ENCODE measurements around the gene NPHS1.
"Not testable (repeated sequence)": the region's sequence is repeated elsewhere in the genome, so short reads cannot be mapped to it uniquely, and the experiment has no call there.

NPHS1 gene

GRCh38 chr19:35811317-35812219, 40.7 kb downstream of the NPHS1 start:
- no peak for DNase-seq

GRCh38 chr19:35807633-35808032, 44.7 kb downstream of the NPHS1 start:
- no peak for DNase-seq

- DNase-seq, result no peak
These were observed 45.7 kb downstream of the NPHS1 start for GRCh38 chr19:35806597-35806996.

- peak; percentile 74 for DNase-seq
These were observed 46.7 kb downstream of the NPHS1 start for GRCh38 chr19:35805526-35806102.

- no peak for DNase-seq
These were observed 50.5 kb downstream of the NPHS1 start for GRCh38 chr19:35801828-35802227.

GRCh38 chr19:35797663-35798062, 54.6 kb downstream of the NPHS1 start:
- DNase-seq, result no peak

- no peak for DNase-seq
These were observed 55.4 kb downstream of the NPHS1 start for GRCh38 chr19:35796645-35797542.

- DNase-seq, result not testable (repeated sequence)
These were observed 56.7 kb downstream of the NPHS1 start for GRCh38 chr19:35795564-35795963.

GRCh38 chr19:35793381-35794165, 58.7 kb downstream of the NPHS1 start:
- DNase-seq, result no peak

GRCh38 chr19:35792888-35793287, 59.4 kb downstream of the NPHS1 start:
- no peak for DNase-seq

GRCh38 chr19:35792312-35792711, 60.0 kb downstream of the NPHS1 start:
- no peak for DNase-seq

- no peak for DNase-seq
These were observed 60.5 kb downstream of the NPHS1 start for GRCh38 chr19:35791814-35792279.

GRCh38 chr19:35790981-35791813, 61.1 kb downstream of the NPHS1 start:
- DNase-seq, result no peak

GRCh38 chr19:35789978-35790944, 62.0 kb downstream of the NPHS1 start:
- DNase-seq, result no peak

- DNase-seq, result no peak
These were observed 62.9 kb downstream of the NPHS1 start for GRCh38 chr19:35789195-35789977.

- DNase-seq, result no peak
These were observed 63.9 kb downstream of the NPHS1 start for GRCh38 chr19:35788205-35788960.

GRCh38 chr19:35787227-35787799, 65.0 kb downstream of the NPHS1 start:
- no peak for DNase-seq
